OCI-LY3 (cell line): Measurements from ENCODE around the gene MTFR1L.

ENCODE experiments used
- CTCF ChIP-seq: fragments of 200-600, 300-600 bp; sonication (generic); IDR thresholded peaks from 2 replicates; pipeline ENCODE4 v1.5.1; 2014; ENCODE audit warnings: antibody characterized with exemption, low read length, low read depth
- EZH2phosphoT487 ChIP-seq: fragments of 200-600 bp; shearing (Covaris generic); IDR thresholded peaks from 2 replicates; pipeline ENCODE4 v1.6.1; 2018; ENCODE audit warnings: antibody characterized with exemption, mixed run types, low read depth

- TF ChIP-seq CTCF (no peak), EZH2phosphoT487 (no peak)
Measured at GRCh38 chr1:25843483-25843882, 23.7 kb downstream of the MTFR1L start.
